Stimulated activated naive CD4-positive, alpha-beta T cell treated with Interleukin-2 at 50 U/mL for 16 hours (primary cell): ENCODE data around the gene CEP57.

ENCODE experiments used
- DNase-seq: peaks from one replicate; lab custom pipeline; 2025; lab: John Stamatoyannopoulos, UW

CEP57 gene

GRCh38 chr11:95790123-95790932 lies at the start of gene CEP57:
Gene CEP57, plus strand, starts transcription at chr11:95790498. Its CDS starts 201 bp downstream, at chr11:95790699.
- DNase-seq: peak; percentile 96

DNA sequence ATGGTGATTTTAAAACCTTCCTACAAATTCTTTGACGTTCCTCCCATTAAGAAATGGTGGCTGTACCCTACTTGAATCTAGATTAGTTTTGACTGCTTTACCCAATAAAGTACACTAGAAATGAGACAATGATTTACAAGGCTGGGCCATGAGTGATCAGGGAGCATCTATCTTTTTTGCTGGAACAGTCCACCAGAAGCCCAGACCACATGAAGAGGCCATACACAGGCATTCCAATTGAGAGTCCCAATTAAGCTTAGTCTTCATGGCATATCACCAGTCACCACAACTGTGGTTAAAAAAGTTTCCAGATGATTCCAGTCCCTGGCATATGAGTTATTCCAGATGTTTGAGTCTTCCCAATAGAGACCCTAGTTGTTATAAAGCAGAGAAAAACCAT lies 40.2 kb upstream of the CEP57 start:
- DNase-seq: no peak

GRCh38 chr11:95751515-95751914 lies 38.8 kb upstream of the CEP57 start:
- DNase-seq: no peak

DNA sequence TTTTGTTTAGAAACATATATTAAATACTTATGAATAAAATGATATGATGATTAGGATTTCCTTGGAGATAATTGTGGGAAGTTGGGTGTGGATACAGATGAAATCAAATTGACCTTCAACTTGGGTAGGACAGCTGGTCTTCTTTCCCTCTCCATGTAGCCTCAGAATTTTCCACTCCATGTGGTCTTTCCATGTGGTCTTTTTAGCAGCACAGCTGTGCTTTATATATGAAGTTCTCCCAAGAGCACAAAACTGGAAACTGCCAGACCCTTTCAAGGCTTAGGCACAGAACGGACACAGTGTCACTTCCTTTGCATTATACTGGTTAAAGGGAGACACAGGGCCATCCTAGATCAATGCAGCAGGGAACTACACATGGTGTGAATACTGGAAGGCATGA lies 29.4 kb upstream of the CEP57 start:
- DNase-seq: no peak

GRCh38 chr11:95762534-95762933 lies 27.8 kb upstream of the CEP57 start:
- no peak for DNase-seq

GRCh38 chr11:95764267-95764898 lies 25.9 kb upstream of the CEP57 start:
- DNase-seq: no peak

DNA sequence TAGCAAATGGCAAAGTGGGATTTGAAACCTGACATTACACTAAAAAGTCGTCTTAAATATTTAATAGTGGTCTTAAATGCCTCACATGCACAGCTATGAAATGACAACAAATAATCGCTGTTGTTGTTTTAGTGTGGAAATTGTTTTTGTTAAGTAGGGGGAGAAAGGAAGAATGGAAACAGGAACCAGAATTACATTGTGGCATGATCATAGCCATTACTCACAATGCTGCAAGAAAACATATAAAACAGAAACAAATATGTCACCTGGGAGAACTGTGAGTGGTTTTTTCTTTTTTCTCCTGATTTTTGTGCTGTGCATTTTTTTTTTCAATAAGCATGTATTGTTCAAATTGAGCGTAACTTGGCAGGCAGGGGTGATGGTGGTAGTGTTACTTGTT lies 23.6 kb upstream of the CEP57 start:
- DNase-seq: no peak

DNA sequence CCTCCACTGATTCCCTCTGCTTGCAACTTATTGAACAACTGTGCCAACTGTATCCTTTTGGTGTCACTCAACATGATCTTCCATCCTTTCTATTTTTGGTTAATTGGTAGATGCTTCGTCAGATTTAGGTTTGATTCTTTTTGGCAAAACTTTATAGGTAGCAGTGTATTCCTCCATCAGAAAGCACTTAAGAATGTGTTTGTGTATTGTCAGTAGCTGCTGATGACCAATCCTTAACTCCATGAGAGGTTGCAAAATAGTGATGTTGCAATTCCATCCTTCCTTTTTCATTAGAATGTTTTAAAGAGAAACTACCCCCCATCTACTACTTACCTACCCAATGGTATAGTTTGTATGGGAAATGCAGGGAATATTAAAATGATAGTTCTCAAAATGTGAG lies 22.8 kb upstream of the CEP57 start:
- DNase-seq: no peak

- no peak for DNase-seq
Observed at GRCh38 chr11:95768521-95768920, 21.8 kb upstream of the CEP57 start.

DNA sequence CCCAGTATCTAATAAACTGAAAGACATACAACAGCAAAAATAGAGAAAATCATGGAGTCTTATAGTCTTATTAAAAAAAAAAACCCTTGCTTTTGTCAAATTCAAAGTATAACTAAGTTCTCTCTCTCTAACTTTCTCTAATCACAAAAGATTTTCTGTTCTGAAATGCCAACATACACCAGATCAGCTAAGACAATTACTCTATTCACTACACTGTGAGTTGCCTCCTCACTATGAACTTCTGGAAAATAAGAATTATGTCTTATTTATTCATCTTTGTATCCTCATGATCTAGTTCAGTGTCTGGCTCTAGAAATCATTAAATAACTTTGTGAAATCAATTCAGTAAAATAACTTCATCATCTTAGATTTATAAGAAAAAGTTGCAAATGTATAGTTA lies 13.4 kb upstream of the CEP57 start:
- DNase-seq: no peak

GRCh38 chr11:95778699-95779098 lies 11.6 kb upstream of the CEP57 start:
- no peak for DNase-seq

DNA sequence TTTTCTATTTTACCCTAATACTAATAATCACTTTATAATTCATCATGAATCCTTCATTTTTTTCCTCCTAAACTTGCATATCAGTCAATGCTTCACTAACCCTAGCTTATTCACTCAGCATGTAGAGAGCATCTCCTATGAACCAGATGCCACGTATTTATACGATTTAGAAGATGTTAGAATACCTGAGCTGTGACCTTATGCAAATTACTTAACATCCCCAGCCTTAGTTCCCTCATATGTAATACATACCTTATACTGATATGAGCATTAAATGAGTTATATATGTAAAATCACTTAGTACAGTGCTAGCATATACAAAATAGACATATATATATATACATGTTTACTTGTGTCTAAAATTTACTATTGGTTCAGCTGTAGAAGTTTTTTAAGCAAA lies 9.8 kb upstream of the CEP57 start:
- DNase-seq: no peak

GRCh38 chr11:95788921-95789505 lies 1.3 kb upstream of the CEP57 start:
- DNase-seq: no peak

DNA sequence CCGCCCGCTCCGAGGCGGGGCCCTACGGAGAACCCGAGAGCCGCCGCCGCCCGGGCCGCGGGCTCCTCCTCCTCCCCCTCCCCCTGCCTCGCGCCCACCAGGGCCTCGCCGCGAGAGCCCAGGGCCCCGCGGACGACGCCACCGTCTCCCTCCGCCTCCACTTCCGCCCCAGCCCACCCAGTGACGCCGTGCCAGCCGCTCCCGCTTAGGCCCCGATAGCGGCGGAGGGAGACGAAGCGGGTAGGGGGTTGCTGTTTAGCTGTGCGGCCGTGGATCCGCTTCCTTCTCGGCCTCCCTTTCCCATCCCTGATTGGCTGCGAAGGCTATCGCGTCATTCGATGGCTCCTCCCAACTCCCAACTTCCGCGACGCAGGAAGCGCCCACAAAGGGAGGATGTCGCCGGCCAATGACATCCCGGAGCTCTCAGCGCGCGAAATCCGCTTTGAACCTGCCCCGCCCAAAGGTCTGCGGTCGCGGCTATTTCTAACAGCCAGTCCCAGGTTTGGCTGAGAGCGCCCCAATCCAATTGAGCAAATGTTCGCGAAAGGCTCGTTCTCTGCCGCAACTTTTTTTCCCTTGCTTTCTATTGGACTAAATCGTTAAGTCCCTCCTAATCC lies 684 bp upstream of the CEP57 start, which contains the start of gene FAM76B:
TSS of gene FAM76B (minus strand) at position 277 of the 617 bp plus-strand sequence. CDS start 304 bp downstream, outside the sequence.
- DNase-seq: peak; percentile 94

GRCh38 chr11:95790933-95791708 lies 823 bp downstream of the CEP57 start:
- DNase-seq: peak; percentile 45

DNA sequence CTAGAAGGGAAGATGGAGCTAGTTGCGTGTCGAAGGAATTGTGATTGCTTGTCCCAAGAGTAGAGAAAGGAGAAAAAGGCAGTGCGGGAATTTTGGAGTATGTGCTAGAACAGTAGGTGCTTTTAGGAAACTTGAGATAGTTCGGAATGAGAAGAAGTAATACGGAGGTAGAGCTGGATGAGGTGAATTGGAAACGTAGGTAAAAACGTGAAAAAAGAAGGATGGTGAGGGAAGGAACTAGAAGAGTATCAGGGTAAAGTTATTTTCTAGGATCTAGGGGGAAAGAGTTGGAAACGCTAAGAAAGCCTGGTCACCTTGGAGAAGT lies 1.4 kb downstream of the CEP57 start:
- no peak for DNase-seq

DNA sequence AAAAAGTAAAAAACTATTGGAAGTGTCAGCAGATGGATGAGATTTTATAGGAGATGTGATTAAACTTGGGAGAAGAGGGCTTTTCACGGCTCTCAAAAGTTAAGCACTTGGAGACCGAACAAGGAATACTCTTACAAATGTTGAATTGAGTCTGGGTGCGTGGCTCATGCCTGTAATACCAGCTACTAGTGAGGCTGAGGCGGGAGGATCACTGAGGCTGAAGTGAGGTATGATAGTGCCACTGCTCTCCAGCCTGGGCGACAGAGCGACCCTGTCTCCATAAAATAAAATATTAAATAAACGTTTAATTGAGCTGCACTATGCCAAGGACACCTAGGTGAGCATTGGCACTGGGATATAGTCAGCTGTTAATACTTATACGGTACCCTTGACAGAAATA lies 1.9 kb downstream of the CEP57 start:
- no peak for DNase-seq

DNA sequence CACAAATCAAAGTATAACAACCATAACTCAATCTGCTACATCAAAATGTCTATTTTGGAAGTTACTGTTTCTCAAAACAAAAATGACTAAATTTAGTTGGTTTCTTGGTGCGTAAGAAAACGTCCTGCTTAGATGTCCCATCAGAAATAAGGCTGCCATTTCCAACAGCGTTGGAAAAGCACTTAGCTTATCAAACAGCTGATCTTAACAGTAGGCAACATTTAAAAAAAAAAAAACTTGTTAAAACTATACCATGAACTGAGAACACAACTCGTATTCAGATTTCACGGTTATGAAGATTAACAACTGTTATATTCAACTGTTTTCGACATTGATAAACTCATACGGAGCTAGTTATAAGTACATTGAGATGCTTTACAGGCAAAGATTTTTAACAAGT lies 2.4 kb downstream of the CEP57 start:
- DNase-seq: no peak

- no peak for DNase-seq
Observed at GRCh38 chr11:95793116-95793515, 2.8 kb downstream of the CEP57 start.

- no peak for DNase-seq
Observed at GRCh38 chr11:95794086-95794485, 3.8 kb downstream of the CEP57 start.

GRCh38 chr11:95795627-95796295 lies 5.5 kb downstream of the CEP57 start:
- DNase-seq: no peak

GRCh38 chr11:95796501-95796900 lies 6.2 kb downstream of the CEP57 start:
- DNase-seq: no peak
